ENCODE results near the gene MBNL2. TPM values are rescaled to one million over a fixed set of nuclear protein-coding genes. Genes with fewer than 3 reads are reported as not detected.
A peak's percentile ranks its signal among the peaks of the same experiment; 100 is the strongest.

The MBNL2 gene
- total RNA-seq (96.8 and 97.9 TPM in 2 replicates), polyA plus RNA-seq (27.4 and 33.8 TPM in 2 replicates)

- Histone ChIP-seq H3K27ac (peak within 1 kb of the TSS; percentile 96), H3K9me3 (ENCODE audit: low read depth) (no peaks in the 10 kb centered on the region), H3K9me2 (replicated peaks; ENCODE audit: insufficient read depth) (no peaks in the 10 kb centered on the region), H3K79me2 (peaks cover 52% of the 10 kb centered on the region), H3K36me3 (replicated peaks; ENCODE audit: insufficient read depth, low read depth) (no peaks in the 10 kb centered on the region), H2AFZ (peak within 1 kb of the TSS; percentile 10), H3K4me2 (peak within 1 kb of the TSS; percentile 80), H3K27me3 (no peaks in the 10 kb centered on the region), H4K20me1 (ENCODE audit: insufficient read depth, poor library complexity, severe bottlenecking) (peaks cover 8% of the 10 kb centered on the region), H3K4me3 (peak within 1 kb of the TSS; percentile 41), H3K4me1 (ENCODE audit: insufficient read depth) (peaks cover 28% of the 10 kb centered on the region)
- DNase-seq (ENCODE audit: low spot score) = peak; percentile 93
- 8% methylated on average over 15 of the region's 15 CpGs for WGBS (ENCODE audit: low lambda C conversion rate, missing lambda C conversion rate)
- TF ChIP-seq EZH2 (IDR thresholded peaks at IDR 0.05; ENCODE audit: borderline replicate concordance) (no peak), CTCF (IDR thresholded peaks at IDR 0.05; ENCODE audit: poor library complexity) (no peak), EZH2phosphoT487 (IDR thresholded peaks at IDR 0.05; ENCODE audit: low read depth, severe bottlenecking, unreplicated experiment) (no peak)
Observed at GRCh38 chr13:97221989-97222700, at the start of gene MBNL2. MBNL2 (plus strand) TSS chr13:97222333; CDS start chr13:97276236, 53,903 bp downstream.

GRCh38 chr13:97174638-97175037 lies 47.5 kb upstream of the MBNL2 start:
- no peaks in the 10 kb centered on the region for H3K36me3 ChIP-seq (replicated peaks; ENCODE audit: insufficient read depth, low read depth)
- no peak for DNase-seq (ENCODE audit: low spot score)
- H3K79me2 ChIP-seq = no peaks in the 10 kb centered on the region
- H3K4me3 ChIP-seq = no peak overlapping the region
- no peaks in the 10 kb centered on the region for H3K27me3 ChIP-seq
- no peak for TF ChIP-seq EZH2 (IDR thresholded peaks at IDR 0.05; ENCODE audit: borderline replicate concordance)
- TF ChIP-seq EZH2phosphoT487 (IDR thresholded peaks at IDR 0.05; ENCODE audit: low read depth, severe bottlenecking, unreplicated experiment) = no peak
- no peak for TF ChIP-seq CTCF (IDR thresholded peaks at IDR 0.05; ENCODE audit: poor library complexity)
- no peak overlapping the region for H2AFZ ChIP-seq
- H3K27ac ChIP-seq = no peak overlapping the region
- no peaks in the 10 kb centered on the region for H4K20me1 ChIP-seq (ENCODE audit: insufficient read depth, poor library complexity, severe bottlenecking)
- H3K9me3 ChIP-seq (ENCODE audit: low read depth) = no peaks in the 10 kb centered on the region
- H3K4me2 ChIP-seq = no peak overlapping the region
- no peaks in the 10 kb centered on the region for H3K9me2 ChIP-seq (replicated peaks; ENCODE audit: insufficient read depth)
- H3K4me1 ChIP-seq (ENCODE audit: insufficient read depth) = no peaks in the 10 kb centered on the region

- H2AFZ ChIP-seq = no peak overlapping the region
- no peaks in the 10 kb centered on the region for H3K9me3 ChIP-seq (ENCODE audit: low read depth)
- no peak for TF ChIP-seq EZH2phosphoT487 (IDR thresholded peaks at IDR 0.05; ENCODE audit: low read depth, severe bottlenecking, unreplicated experiment)
- no peak for TF ChIP-seq EZH2 (IDR thresholded peaks at IDR 0.05; ENCODE audit: borderline replicate concordance)
- TF ChIP-seq CTCF (IDR thresholded peaks at IDR 0.05; ENCODE audit: poor library complexity) = no peak
- no peaks in the 10 kb centered on the region for H3K9me2 ChIP-seq (replicated peaks; ENCODE audit: insufficient read depth)
- H3K27me3 ChIP-seq = no peaks in the 10 kb centered on the region
- 89% methylated on average over 4 of the region's 4 CpGs for WGBS (ENCODE audit: low lambda C conversion rate, missing lambda C conversion rate)
- H3K36me3 ChIP-seq (replicated peaks; ENCODE audit: insufficient read depth, low read depth) = no peaks in the 10 kb centered on the region
- H3K4me2 ChIP-seq = no peak overlapping the region
- DNase-seq (ENCODE audit: low spot score) = no peak
- H3K79me2 ChIP-seq = no peaks in the 10 kb centered on the region
- H3K4me1 ChIP-seq (ENCODE audit: insufficient read depth) = no peaks in the 10 kb centered on the region
- H4K20me1 ChIP-seq (ENCODE audit: insufficient read depth, poor library complexity, severe bottlenecking) = no peaks in the 10 kb centered on the region
- H3K4me3 ChIP-seq = no peak overlapping the region
- no peak overlapping the region for H3K27ac ChIP-seq
Observed at GRCh38 chr13:97175041-97175440, 47.1 kb upstream of the MBNL2 start.
